HL-60 (cell line): ENCODE data around the gene ULK2.

Experiments used
- DNase-seq, 2 experiments: peaks; one replicate each; pipeline ENCODE4 v3.0.0-alpha.2; 2010 to 2020; ENCODE audit warnings: low read depth in 1 of 2, low spot score in 1 of 2
- H3K27ac ChIP-seq: fragments of 250-450 bp; sonication (Bioruptor Pico); replicated peaks from 2 replicates; pipeline ENCODE4 v1.5.1; 2020; ENCODE audit warnings: mild to moderate bottlenecking, moderate library complexity
- H3K27me3 ChIP-seq: fragments of 250-450 bp; sonication (Bioruptor Pico); 2 replicates; pipeline ENCODE4 v1.5.1; 2021; ENCODE audit warnings: mild to moderate bottlenecking, moderate library complexity; ENCODE audit not compliant: insufficient read depth, poor library complexity, severe bottlenecking
- H3K4me3 ChIP-seq: replicated peaks from 2 replicates; pipeline ENCODE4 v1.5.1; 2011; ENCODE audit warnings: mild to moderate bottlenecking, control low read depth, low read length; ENCODE audit not compliant: insufficient read depth
- GABPA ChIP-seq: IDR thresholded peaks from 2 replicates; pipeline ENCODE4 v1.6.1; 2012; ENCODE audit warnings: low read depth
- POLR2AphosphoS5 ChIP-seq: IDR thresholded peaks from 2 replicates; pipeline ENCODE4 v1.6.1; 2012; ENCODE audit warnings: low read depth
- SPI1 ChIP-seq: IDR thresholded peaks from 2 replicates; pipeline ENCODE4 v1.6.1; 2012; ENCODE audit warnings: low read depth, mild to moderate bottlenecking, borderline replicate concordance
- TF ChIP-seq, protein P1 (sequence below): IDR thresholded peaks from one replicate; pipeline ENCODE4 v1.5.1; 2011; ENCODE audit warnings: low read length, control low read depth, inconsistent platforms; ENCODE audit not compliant: insufficient read depth
- TF ChIP-seq, protein P2 (sequence below): IDR thresholded peaks from 2 replicates; pipeline ENCODE4 v1.6.1; 2012; ENCODE audit warnings: low read depth; ENCODE audit not compliant: insufficient replicate concordance

Gene ULK2

DNA sequence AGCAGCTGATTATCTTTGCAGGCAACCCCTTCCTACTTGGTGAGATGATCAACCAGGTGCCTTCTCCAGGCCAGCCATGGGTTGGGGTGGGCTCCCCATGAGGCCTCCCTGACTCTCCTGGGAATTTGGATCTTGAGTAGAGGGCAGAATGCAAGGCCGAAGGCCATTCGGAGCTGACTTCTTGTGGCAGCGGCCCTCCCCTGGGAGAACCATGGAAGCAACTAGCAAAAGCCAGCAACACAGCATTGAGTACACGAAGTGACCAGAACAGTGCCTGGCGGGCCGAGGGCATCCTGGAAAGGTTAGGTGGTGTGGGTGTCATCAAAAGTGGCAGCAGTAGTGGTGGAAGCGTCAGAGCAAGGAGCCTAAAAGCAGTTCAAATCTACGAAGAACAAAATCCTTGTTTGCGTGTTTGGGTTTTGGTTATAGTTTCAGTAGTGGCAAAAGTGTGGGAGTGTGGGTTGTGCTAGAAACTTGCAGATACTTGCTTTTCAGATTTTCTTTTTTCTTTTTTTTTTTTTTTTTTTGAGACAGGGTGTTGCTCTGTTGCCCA lies 117.6 kb downstream of the ULK2 start:
- Histone ChIP-seq H3K27me3 (no peaks in the 10 kb centered on the region), H3K4me3 (no peak overlapping the region), H3K27ac (no peak overlapping the region)
- TF ChIP-seq SPI1 (no peak), POLR2AphosphoS5 (no peak), GABPA (no peak)
- TF ChIP-seq, protein P1, sequence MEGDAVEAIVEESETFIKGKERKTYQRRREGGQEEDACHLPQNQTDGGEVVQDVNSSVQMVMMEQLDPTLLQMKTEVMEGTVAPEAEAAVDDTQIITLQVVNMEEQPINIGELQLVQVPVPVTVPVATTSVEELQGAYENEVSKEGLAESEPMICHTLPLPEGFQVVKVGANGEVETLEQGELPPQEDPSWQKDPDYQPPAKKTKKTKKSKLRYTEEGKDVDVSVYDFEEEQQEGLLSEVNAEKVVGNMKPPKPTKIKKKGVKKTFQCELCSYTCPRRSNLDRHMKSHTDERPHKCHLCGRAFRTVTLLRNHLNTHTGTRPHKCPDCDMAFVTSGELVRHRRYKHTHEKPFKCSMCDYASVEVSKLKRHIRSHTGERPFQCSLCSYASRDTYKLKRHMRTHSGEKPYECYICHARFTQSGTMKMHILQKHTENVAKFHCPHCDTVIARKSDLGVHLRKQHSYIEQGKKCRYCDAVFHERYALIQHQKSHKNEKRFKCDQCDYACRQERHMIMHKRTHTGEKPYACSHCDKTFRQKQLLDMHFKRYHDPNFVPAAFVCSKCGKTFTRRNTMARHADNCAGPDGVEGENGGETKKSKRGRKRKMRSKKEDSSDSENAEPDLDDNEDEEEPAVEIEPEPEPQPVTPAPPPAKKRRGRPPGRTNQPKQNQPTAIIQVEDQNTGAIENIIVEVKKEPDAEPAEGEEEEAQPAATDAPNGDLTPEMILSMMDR = no peak
- TF ChIP-seq, protein P2, sequence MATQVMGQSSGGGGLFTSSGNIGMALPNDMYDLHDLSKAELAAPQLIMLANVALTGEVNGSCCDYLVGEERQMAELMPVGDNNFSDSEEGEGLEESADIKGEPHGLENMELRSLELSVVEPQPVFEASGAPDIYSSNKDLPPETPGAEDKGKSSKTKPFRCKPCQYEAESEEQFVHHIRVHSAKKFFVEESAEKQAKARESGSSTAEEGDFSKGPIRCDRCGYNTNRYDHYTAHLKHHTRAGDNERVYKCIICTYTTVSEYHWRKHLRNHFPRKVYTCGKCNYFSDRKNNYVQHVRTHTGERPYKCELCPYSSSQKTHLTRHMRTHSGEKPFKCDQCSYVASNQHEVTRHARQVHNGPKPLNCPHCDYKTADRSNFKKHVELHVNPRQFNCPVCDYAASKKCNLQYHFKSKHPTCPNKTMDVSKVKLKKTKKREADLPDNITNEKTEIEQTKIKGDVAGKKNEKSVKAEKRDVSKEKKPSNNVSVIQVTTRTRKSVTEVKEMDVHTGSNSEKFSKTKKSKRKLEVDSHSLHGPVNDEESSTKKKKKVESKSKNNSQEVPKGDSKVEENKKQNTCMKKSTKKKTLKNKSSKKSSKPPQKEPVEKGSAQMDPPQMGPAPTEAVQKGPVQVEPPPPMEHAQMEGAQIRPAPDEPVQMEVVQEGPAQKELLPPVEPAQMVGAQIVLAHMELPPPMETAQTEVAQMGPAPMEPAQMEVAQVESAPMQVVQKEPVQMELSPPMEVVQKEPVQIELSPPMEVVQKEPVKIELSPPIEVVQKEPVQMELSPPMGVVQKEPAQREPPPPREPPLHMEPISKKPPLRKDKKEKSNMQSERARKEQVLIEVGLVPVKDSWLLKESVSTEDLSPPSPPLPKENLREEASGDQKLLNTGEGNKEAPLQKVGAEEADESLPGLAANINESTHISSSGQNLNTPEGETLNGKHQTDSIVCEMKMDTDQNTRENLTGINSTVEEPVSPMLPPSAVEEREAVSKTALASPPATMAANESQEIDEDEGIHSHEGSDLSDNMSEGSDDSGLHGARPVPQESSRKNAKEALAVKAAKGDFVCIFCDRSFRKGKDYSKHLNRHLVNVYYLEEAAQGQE = no peak
- DNase-seq = no peak

- no peak for TF ChIP-seq POLR2AphosphoS5
- TF ChIP-seq, protein P1 = no peak
- no peak for TF ChIP-seq GABPA
- no peak for TF ChIP-seq SPI1
- TF ChIP-seq, protein P2 = no peak
- no peak for DNase-seq
- Histone ChIP-seq H3K4me3 (no peak overlapping the region), H3K27me3 (no peaks in the 10 kb centered on the region), H3K27ac (no peak overlapping the region)
Measured at GRCh38 chr17:19748807-19749193, 118.9 kb downstream of the ULK2 start.

- no peak for DNase-seq
- no peak within 1 kb of the TSS for H3K27ac ChIP-seq
- TF ChIP-seq, protein P2 = no peak
- TF ChIP-seq, protein P1 = no peak
- TF ChIP-seq POLR2AphosphoS5 = no peak
- no peak for TF ChIP-seq GABPA
- TF ChIP-seq SPI1 = no peak
- no peak within 1 kb of the TSS for H3K4me3 ChIP-seq
- no peaks in the 10 kb centered on the region for H3K27me3 ChIP-seq
Measured at GRCh38 chr17:19747829-19748806, 119.6 kb downstream of the ULK2 start, which contains the start of gene ALDH3A1. TSS of gene ALDH3A1 (minus strand) at chr17:19748298. CDS start at chr17:19745129, 3,169 bp downstream.
